Panc1 (cell line): ENCODE data around the gene C14orf132. TPM values are rescaled to one million over a fixed set of nuclear protein-coding genes. Genes with fewer than 3 reads are reported as not detected.

Source experiments
- ATAC-seq: fragments of 200-7000 bp; cut with Tn5 transposase; 2 replicates; pipeline ENCODE4 v1.9.1; 2020; ENCODE audit warnings: mild to moderate bottlenecking, moderate library complexity
- BruUV-seq: library from RNA; stranded (reverse); fragments of 400-500 nt; replicated peaks from 2 replicates; lab custom pipeline; 2021; lab: Mats Ljungman, UMichigan
- CTCF ChIA-PET: fragments of 300-600 bp; sonication (Branson Sonifier 250); formaldehyde crosslinking; loops from one replicate; lab custom pipeline; 2022; ENCODE audit warnings: antibody characterized with exemption; lab: Charles Lee
- POLR2A ChIA-PET: fragments of 300-600 bp; sonication (Branson Sonifier 250); formaldehyde crosslinking; loops from one replicate; lab custom pipeline; 2022; ENCODE audit warnings: antibody characterized with exemption; lab: Charles Lee
- DNase-seq: peaks from one replicate; pipeline ENCODE4 v3.0.0-alpha.2; 2010; ENCODE audit warnings: low read depth, low spot score
- H3K27ac ChIP-seq: 2 replicates; pipeline ENCODE4 v1.5.1; 2011; ENCODE audit warnings: mild to moderate bottlenecking, low read length, inconsistent platforms
- H3K27me3 ChIP-seq: fragments of 200-500 bp; sonication (Bioruptor generic); 2 replicates; pipeline ENCODE4 v1.6.0; 2014; ENCODE audit warnings: low read length, inconsistent platforms; ENCODE audit not compliant: control insufficient read depth, insufficient read depth
- H3K36me3 ChIP-seq: fragments of 200-500 bp; sonication (Bioruptor generic); 2 replicates; pipeline ENCODE4 v1.5.1; 2014; ENCODE audit warnings: inconsistent platforms, mild to moderate bottlenecking, low read length, moderate library complexity; ENCODE audit not compliant: control insufficient read depth, insufficient read depth
- H3K4me1 ChIP-seq: 2 replicates; pipeline ENCODE4 v1.5.1; 2011; ENCODE audit warnings: inconsistent platforms, mild to moderate bottlenecking, low read length, moderate library complexity; ENCODE audit not compliant: control insufficient read depth, insufficient read depth
- H3K4me3 ChIP-seq, 2 experiments: 2 replicates each; pipeline ENCODE4 v1.5.1; 2011 to 2012; ENCODE audit warnings: low read depth in 2 of 2, low read length in 2 of 2, mild to moderate bottlenecking in 2 of 2, inconsistent platforms in 1 of 2, moderate library complexity in 1 of 2
- H3K9me3 ChIP-seq: fragments of 200-500 bp; sonication (Bioruptor generic); 2 replicates; pipeline ENCODE4 v1.5.1; 2014; ENCODE audit warnings: low read depth, mild to moderate bottlenecking, inconsistent platforms, low read length, moderate library complexity; ENCODE audit not compliant: control insufficient read depth, insufficient read depth
- CTCF ChIP-seq: fragments of 450-650 bp; IDR thresholded peaks from 2 replicates; pipeline ENCODE4 v1.5.1; 2017; ENCODE audit warnings: mild to moderate bottlenecking
- POLR2AphosphoS5 ChIP-seq: IDR thresholded peaks from 2 replicates; pipeline ENCODE4 v1.6.1; 2012; ENCODE audit warnings: mild to moderate bottlenecking, low read depth, low read length, moderate library complexity
- REST ChIP-seq, 2 experiments: IDR thresholded peaks; 2 replicates each; pipeline ENCODE4 v1.6.1; 2011 to 2012; ENCODE audit warnings: low read depth in 2 of 2, control low read depth in 1 of 2, low read length in 1 of 2, mild to moderate bottlenecking in 1 of 2, moderate library complexity in 1 of 2; ENCODE audit not compliant: insufficient read depth in 1 of 2
- SIN3A ChIP-seq: IDR thresholded peaks from 2 replicates; pipeline ENCODE4 v1.6.1; 2012; ENCODE audit warnings: low read depth, mild to moderate bottlenecking, low read length, moderate library complexity, borderline replicate concordance; ENCODE audit not compliant: insufficient read depth
- TCF7L2 ChIP-seq: IDR thresholded peaks from 2 replicates; pipeline ENCODE4 v1.6.1; 2011; ENCODE audit warnings: mild to moderate bottlenecking, low read depth, low read length, inconsistent platforms
- in situ Hi-C: cut with HindIII; loops from 2 replicates; pipeline ENCODE4 v1.10.0; 2016; ENCODE audit warnings: low sequenced_read_pairs, low pct_unique_long_range_greater_than_20kb
- intact Hi-C: fragments of 100-400 bp; cut with micrococcal nuclease; formaldehyde crosslinking; loops from one replicate; pipeline ENCODE4 v1.10.0; 2022; ENCODE audit not compliant: unreplicated experiment
- total RNA-seq: library from RNA; stranded (reverse); gene quantifications from one replicate; pipeline ENCODE4 v1.2.1, GENCODE V29; 2021; ENCODE audit not compliant: unreplicated experiment

The C14orf132 gene
- total RNA-seq, 1 experiment from 2014 or later, result 23.0 TPM

GRCh38 chr14:96125536-96125935 lies 86.4 kb downstream of the C14orf132 start:
- TF ChIP-seq CTCF (no peak), TCF7L2 (no peak), REST (IDR thresholded peaks at IDR 0.05; ENCODE audit: insufficient read depth in 1 of 2, low read depth in 2 of 2, low read length in 1 of 2) (no peak), POLR2AphosphoS5 (no peak), SIN3A (no peak)
- no peak for ATAC-seq
- H3K27ac ChIP-seq, result no peak overlapping the region
- no peaks in the 10 kb centered on the region for H3K9me3 ChIP-seq
- POLR2A ChIA-PET, result no interaction called here
- in situ Hi-C loops (no loop called here), intact Hi-C loops (no loop called here)
- BruUV-seq, result no TSS peak
- no peak for DNase-seq
- no peak overlapping the region for H3K4me3 ChIP-seq
- no peaks in the 10 kb centered on the region for H3K27me3 ChIP-seq
- H3K36me3 ChIP-seq, result no peaks in the 10 kb centered on the region
- no peaks in the 10 kb centered on the region for H3K4me1 ChIP-seq
- CTCF ChIA-PET, result no interaction called here

GRCh38 chr14:96126339-96126782 lies 87.2 kb downstream of the C14orf132 start:
- Histone ChIP-seq H3K27me3 (no peaks in the 10 kb centered on the region), H3K4me1 (no peaks in the 10 kb centered on the region), H3K36me3 (no peaks in the 10 kb centered on the region), H3K9me3 (no peaks in the 10 kb centered on the region), H3K27ac (no peak overlapping the region), H3K4me3 (no peak overlapping the region)
- intact Hi-C loops (no loop called here), in situ Hi-C loops (no loop called here)
- DNase-seq, result no peak
- TF ChIP-seq REST (IDR thresholded peaks at IDR 0.05; ENCODE audit: insufficient read depth in 1 of 2, low read depth in 2 of 2, low read length in 1 of 2) (no peak), CTCF (no peak), POLR2AphosphoS5 (no peak), SIN3A (no peak), TCF7L2 (no peak)
- no peak for ATAC-seq
- no TSS peak for BruUV-seq
- POLR2A ChIA-PET, result interaction anchor here (0.6 kb wide), 1 partner anchor 266 kb away, joined by 3 read pairs; no protein-coding TSS in a partner anchor
- CTCF ChIA-PET, result no interaction called here
